DND-41 (cell line): ENCODE data around the gene CCRL2.

ENCODE experiments used
- ATAC-seq: fragments of 200-7000 bp; cut with Tn5 transposase; 3 replicates; pipeline ENCODE4 v1.9.1; 2021; ENCODE audit warnings: low read depth; ENCODE audit not compliant: insufficient read depth
- DNase-seq: peaks from one replicate; pipeline ENCODE4 v3.0.0-alpha.2; 2020
- H2AFZ ChIP-seq: 2 replicates; pipeline ENCODE4 v1.6.0; 2012; ENCODE audit warnings: low read depth, low read length
- H3K27ac ChIP-seq: 2 replicates; pipeline ENCODE4 v1.5.1; 2012; ENCODE audit warnings: low read length, inconsistent platforms
- H3K27me3 ChIP-seq: fragments of 200-600 bp; sonication (generic); 2 replicates; pipeline ENCODE4 v1.6.0; 2012; ENCODE audit warnings: low read length, mild to moderate bottlenecking, inconsistent platforms; ENCODE audit not compliant: insufficient read depth, poor library complexity
- H3K36me3 ChIP-seq: 2 replicates; pipeline ENCODE4 v1.5.1; 2012; ENCODE audit warnings: low read length, inconsistent platforms; ENCODE audit not compliant: insufficient read depth
- H3K4me1 ChIP-seq: 2 replicates; pipeline ENCODE4 v1.5.1; 2012; ENCODE audit warnings: mild to moderate bottlenecking, low read length; ENCODE audit not compliant: insufficient read depth
- H3K4me2 ChIP-seq: 2 replicates; pipeline ENCODE4 v1.6.0; 2012; ENCODE audit warnings: mild to moderate bottlenecking, moderate library complexity, low read length, inconsistent platforms; ENCODE audit not compliant: insufficient read depth
- H3K4me3 ChIP-seq, 2 experiments: fragments of 200-600 bp in 1 of 2; shearing (Covaris generic) in 1 of 2; 2 replicates each; pipeline ENCODE4 v1.5.1; 2012 to 2016; ENCODE audit warnings: inconsistent platforms in 2 of 2, low read length in 2 of 2, mild to moderate bottlenecking in 2 of 2, low read depth in 1 of 2, moderate library complexity in 1 of 2
- H3K79me2 ChIP-seq: 2 replicates; pipeline ENCODE4 v1.6.0; 2012; ENCODE audit warnings: low read length, inconsistent platforms; ENCODE audit not compliant: insufficient read depth
- H3K9ac ChIP-seq: 2 replicates; pipeline ENCODE4 v1.6.0; 2012; ENCODE audit warnings: low read depth, mild to moderate bottlenecking, inconsistent platforms, low read length, moderate library complexity
- H3K9me3 ChIP-seq: 2 replicates; pipeline ENCODE4 v1.5.1; 2012; ENCODE audit warnings: low read length, moderate library complexity, mild to moderate bottlenecking, inconsistent platforms; ENCODE audit not compliant: insufficient read depth, severe bottlenecking
- H4K20me1 ChIP-seq: 2 replicates; pipeline ENCODE4 v1.6.0; 2012; ENCODE audit warnings: low read length; ENCODE audit not compliant: insufficient read depth
- CTCF ChIP-seq: IDR thresholded peaks from 2 replicates; pipeline ENCODE4 v1.5.1; 2012; ENCODE audit warnings: borderline replicate concordance, low read length, moderate library complexity, mild to moderate bottlenecking; ENCODE audit not compliant: poor library complexity, severe bottlenecking; ENCODE audit errors: extremely low read depth
- EZH2 ChIP-seq: IDR thresholded peaks from 3 replicates; pipeline ENCODE4 v1.6.1; 2012; ENCODE audit warnings: borderline replicate concordance, low read depth, mild to moderate bottlenecking, moderate library complexity, low read length, inconsistent platforms; ENCODE audit not compliant: severe bottlenecking

CCRL2 gene

GRCh38 chr3:46375814-46376213, 31.2 kb upstream of the CCRL2 start:
- H3K4me2 ChIP-seq: peak overlapping the region; percentile 45

GRCh38 chr3:46378426-46378942, 28.6 kb upstream of the CCRL2 start:
- no peaks in the 10 kb centered on the region for H3K79me2 ChIP-seq
- no peaks in the 10 kb centered on the region for H3K9me3 ChIP-seq
- H3K27ac ChIP-seq: peak overlapping the region; percentile 15; the same call in 1 of the 2 replicates
- no peak overlapping the region for H3K9ac ChIP-seq
- H2AFZ ChIP-seq: no peak overlapping the region
- ATAC-seq (no peak), DNase-seq (peak; percentile 48)
- H4K20me1 ChIP-seq: no peaks in the 10 kb centered on the region
- peaks cover 77% of the 10 kb centered on the region for H3K4me1 ChIP-seq
- H3K27me3 ChIP-seq: no peaks in the 10 kb centered on the region
- no peak overlapping the region for H3K4me2 ChIP-seq
- TF ChIP-seq CTCF (peak; percentile 56), EZH2 (no peak)
- H3K4me3 ChIP-seq: no peak overlapping the region
- H3K36me3 ChIP-seq: no peaks in the 10 kb centered on the region

More at GRCh38 chr3:46375814-46376213, 31.2 kb upstream of the CCRL2 start:
- no peaks in the 10 kb centered on the region for H3K9me3 ChIP-seq
- ATAC-seq: peak; percentile 76
- TF ChIP-seq EZH2 (no peak), CTCF (no peak)
- DNase-seq: peak; percentile 47
- 0 out of 2 replicates have a peak overlapping the region, but pooled peaks have one; percentile 4 for H2AFZ ChIP-seq
- no peaks in the 10 kb centered on the region for H4K20me1 ChIP-seq
- no peaks in the 10 kb centered on the region for H3K36me3 ChIP-seq
- no peaks in the 10 kb centered on the region for H3K27me3 ChIP-seq
- H3K4me1 ChIP-seq: peaks cover 77% of the 10 kb centered on the region
- H3K4me3 ChIP-seq: 0 out of 4 replicates have a peak overlapping the region, but pooled peaks of 1 of the 2 experiments have one; percentile 8
- H3K9ac ChIP-seq: peak overlapping the region; percentile 27
- H3K79me2 ChIP-seq: no peaks in the 10 kb centered on the region
- H3K27ac ChIP-seq: peak overlapping the region; percentile 77

GRCh38 chr3:46380471-46381221, 26.4 kb upstream of the CCRL2 start:
- Histone ChIP-seq H4K20me1 (no peaks in the 10 kb centered on the region), H3K4me2 (peak overlapping the region; percentile 30), H3K9ac (peak overlapping the region; percentile 43), H3K27ac (peak overlapping the region; percentile 83), H3K4me1 (peaks cover 77% of the 10 kb centered on the region), H3K4me3 (peak overlapping the region in 1 of 2 experiments; percentile 14; a peak in 1 of 4 replicates), H3K9me3 (no peaks in the 10 kb centered on the region), H3K36me3 (no peaks in the 10 kb centered on the region), H3K27me3 (no peaks in the 10 kb centered on the region), H3K79me2 (no peaks in the 10 kb centered on the region), H2AFZ (peak overlapping the region; percentile 72)
- DNase-seq: peak; percentile 41
- ATAC-seq: peak; percentile 23
- TF ChIP-seq CTCF (no peak), EZH2 (no peak)
